B cell (primary cell): ENCODE results near the gene ZNF672. TPM values are rescaled to one million over a fixed set of nuclear protein-coding genes. Genes with fewer than 3 reads are reported as not detected.

ENCODE experiments used
- ATAC-seq: fragments of 200-7000 bp; cut with Tn5 transposase; one replicate; pipeline ENCODE4 v1.10.0; 2021; ENCODE audit warnings: low read depth, mild to moderate bottlenecking, moderate number of reproducible peaks, moderate library complexity
- CTCF ChIA-PET: fragments of 350-600 bp; sonication (Branson Sonifier 250); formaldehyde crosslinking; loops from one replicate; lab custom pipeline; 2021; ENCODE audit warnings: antibody characterized with exemption, inconsistent platforms; lab: Charles Lee
- POLR2A ChIA-PET: fragments of 350-600 bp; sonication (Branson Sonifier 250); formaldehyde crosslinking; loops from one replicate; lab custom pipeline; 2021; ENCODE audit warnings: antibody characterized with exemption; lab: Charles Lee
- DNase-seq: peaks from one replicate; pipeline ENCODE4 v3.0.0; 2013
- H2AFZ ChIP-seq: 2 replicates; pipeline ENCODE4 v1.6.1; 2012; ENCODE audit warnings: mild to moderate bottlenecking, low read depth, low read length; ENCODE audit not compliant: insufficient read depth, poor library complexity, severe bottlenecking
- H3K27ac ChIP-seq, 2 donors: 1 replicate in 1 of 2; 2 replicates in 1 of 2; pipeline ENCODE4 v1.5.1; 2012 to 2013; ENCODE audit warnings: low read length in 2 of 2, mild to moderate bottlenecking in 2 of 2, moderate library complexity in 1 of 2
- H3K27me3 ChIP-seq, 4 experiments: fragments of 200-600 bp in 1 of 4; sonication (generic) in 1 of 4; replicated peaks in 1 of 4; 1 replicate in 2 of 4; 2 replicates in 2 of 4; pipeline versions ENCODE4 v1.6.1 to v1.7.0; 2013 to 2016; ENCODE audit warnings: low read length in 3 of 4, mild to moderate bottlenecking in 2 of 4, mixed read lengths in 1 of 4, moderate library complexity in 1 of 4; ENCODE audit not compliant: insufficient read depth in 4 of 4, control insufficient read depth in 3 of 4; ENCODE audit errors: control extremely low read depth in 1 of 4
- H3K36me3 ChIP-seq, 2 experiments: replicated peaks in 1 of 2; 1 replicate in 1 of 2; 2 replicates in 1 of 2; pipeline versions ENCODE4 v1.6.1 to v1.7.1; 2013; ENCODE audit warnings: low read length in 1 of 2; ENCODE audit not compliant: insufficient read depth in 2 of 2, control insufficient read depth in 1 of 2; ENCODE audit errors: control extremely low read depth in 1 of 2, extremely low read depth in 1 of 2
- H3K4me1 ChIP-seq, 2 donors: fragments of 200-600 bp in 1 of 2; sonication (generic) in 1 of 2; 1 replicate in 1 of 2; 2 replicates in 1 of 2; pipeline versions ENCODE4 v1.5.1 to v1.6.1; 2013 to 2017; ENCODE audit warnings: low read length in 2 of 2; ENCODE audit not compliant: control insufficient read depth in 2 of 2, insufficient read depth in 2 of 2
- H3K4me2 ChIP-seq: replicated peaks from 2 replicates; pipeline ENCODE3; 2012; ENCODE audit warnings: mild to moderate bottlenecking, low read depth, low read length; ENCODE audit not compliant: poor library complexity, severe bottlenecking
- H3K4me3 ChIP-seq, 5 experiments: fragments of 200-600 bp in 1 of 5; sonication (generic) in 1 of 5; 1 replicate in 3 of 5; 2 replicates in 2 of 5; pipeline versions ENCODE4 v1.5.1 to v1.7.0; 2011 to 2016; ENCODE audit warnings: low read length in 4 of 5, mild to moderate bottlenecking in 4 of 5, low read depth in 2 of 5, control low read depth in 1 of 5, moderate library complexity in 1 of 5; ENCODE audit not compliant: insufficient read depth in 1 of 5; ENCODE audit errors: control extremely low read depth in 1 of 5, extremely low read depth in 1 of 5
- H3K79me2 ChIP-seq: fragments of 200-600 bp; sonication (generic); one replicate; pipeline ENCODE4 v1.6.0; 2016; ENCODE audit warnings: low read length; ENCODE audit not compliant: control insufficient read depth, insufficient read depth
- H3K9ac ChIP-seq: fragments of 200-600 bp; sonication (generic); 2 replicates; pipeline ENCODE4 v1.6.1; 2017; ENCODE audit warnings: mild to moderate bottlenecking, low read length, moderate library complexity
- H3K9me3 ChIP-seq, 3 donors: one replicate each; pipeline versions ENCODE4 v1.6.1 to v1.7.1; 2013; ENCODE audit warnings: low read length in 2 of 3; ENCODE audit not compliant: control insufficient read depth in 2 of 3, insufficient read depth in 1 of 3; ENCODE audit errors: control extremely low read depth in 1 of 3
- H4K20me1 ChIP-seq: 2 replicates; pipeline ENCODE4 v1.6.0; 2012; ENCODE audit warnings: mild to moderate bottlenecking, low read length; ENCODE audit not compliant: insufficient read depth, control insufficient read depth, poor library complexity, severe bottlenecking
- H3K27ac Mint-ChIP-seq: one replicate; pipeline ENCODE4 v1.8.0; 2021; ENCODE audit warnings: mixed read lengths
- H3K27me3 Mint-ChIP-seq: one replicate; pipeline ENCODE4 v1.8.0; 2021; ENCODE audit warnings: mixed read lengths
- H3K4me1 Mint-ChIP-seq: one replicate; pipeline ENCODE4 v1.8.0; 2021; ENCODE audit warnings: mixed read lengths
- H3K4me3 Mint-ChIP-seq: one replicate; pipeline ENCODE4 v1.8.0; 2021; ENCODE audit warnings: mixed read lengths
- H3K9me3 Mint-ChIP-seq: one replicate; pipeline ENCODE4 v1.8.0; 2022; ENCODE audit warnings: mixed read lengths; ENCODE audit not compliant: insufficient read depth
- EZH2 ChIP-seq: IDR thresholded peaks from 2 replicates; pipeline ENCODE4 v1.6.1; 2012; ENCODE audit warnings: borderline replicate concordance, low read depth, mild to moderate bottlenecking, moderate library complexity, low read length; ENCODE audit not compliant: insufficient read depth, poor library complexity, severe bottlenecking
- WGBS: methylation state at CpG from one replicate; pipeline ENCODE4 v1.1.5; 2013; ENCODE audit warnings: missing lambda C conversion rate; ENCODE audit not compliant: insufficient coverage; 5-methylcytosine and 5-hydroxymethylcytosine counted together
- intact Hi-C: fragments of 100-400 bp; cut with micrococcal nuclease; formaldehyde crosslinking; loops from one replicate; pipeline ENCODE4 v1.10.0; 2022
- polyA plus RNA-seq: library from polyadenylated mRNA; depleted of rRNA; stranded (reverse); fragments of >200 nt; gene quantifications from 2 replicates; pipeline ENCODE4 v1.2.3, GENCODE V29; 2012
- total RNA-seq, 2 donors: library from RNA; stranded (reverse); fragments of 120-200 nt in 1 of 2; gene quantifications; 1 replicate in 1 of 2; 2 replicates in 1 of 2; pipeline versions ENCODE4 v1.2.3 to v1.2.4, GENCODE V29; 2013 to 2022
- TF ChIP-seq, protein P1 (sequence below): fragments of 200-600 bp; IDR thresholded peaks from one replicate; pipeline ENCODE4 v1.8.0; 2022; ENCODE audit warnings: antibody characterized with exemption, mild to moderate bottlenecking

The ZNF672 gene
- total and polyA plus RNA-seq, 2 donors (not counting 1 experiment from before 2014, with no cell fraction given), result 46.4 to 56.3 TPM

DNA sequence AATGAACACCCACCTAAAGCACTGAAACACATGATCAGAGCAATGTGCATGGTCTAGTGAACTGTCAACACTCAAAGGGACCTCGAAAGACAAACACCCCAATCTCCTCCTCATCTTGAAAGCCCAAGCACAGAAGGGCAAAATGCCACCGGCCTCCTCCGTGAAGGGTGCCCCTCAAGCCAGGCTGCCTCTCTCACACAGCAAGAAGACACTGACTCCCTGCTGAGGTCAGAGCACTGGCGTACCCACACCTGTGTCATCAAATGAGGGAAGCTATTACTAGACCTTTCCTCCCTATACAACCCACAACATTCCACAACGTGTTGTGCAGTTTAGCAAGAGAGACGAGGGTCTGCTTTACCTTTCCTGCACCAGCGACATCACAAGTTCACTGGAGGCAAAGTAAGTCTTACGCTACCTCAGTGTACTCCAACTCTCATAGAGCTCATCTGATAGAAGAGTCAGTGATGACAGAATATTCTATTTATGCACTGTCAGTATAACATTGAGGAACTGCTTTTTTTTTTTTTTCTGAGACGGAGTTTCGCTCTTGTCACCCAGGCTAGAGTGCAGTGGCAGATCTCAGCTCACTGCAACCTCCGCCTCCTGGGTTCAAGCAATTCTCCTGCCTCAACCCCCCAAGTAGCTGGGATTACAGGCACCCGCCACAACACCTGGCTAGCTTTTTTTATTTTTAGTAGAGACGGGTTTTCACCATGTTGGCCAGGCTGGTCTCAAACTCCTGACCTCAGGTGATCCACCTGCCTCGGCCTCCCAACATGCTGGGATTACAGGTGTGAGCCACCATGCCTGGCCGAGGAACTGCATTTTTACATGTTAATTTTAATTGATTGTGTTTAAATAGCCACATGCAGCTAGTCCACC lies 15.6 kb upstream of the ZNF672 start:
- peak overlapping the region; percentile 82 for H3K27ac Mint-ChIP-seq
- H3K9me3 ChIP-seq, result no peaks in the 10 kb centered on the region
- H3K27ac ChIP-seq, result peak overlapping the region; percentile 67 to 73
- H3K27me3 Mint-ChIP-seq, result no peaks in the 10 kb centered on the region
- no peak overlapping the region for H3K9ac ChIP-seq
- ChIA-PET POLR2A (interaction anchor here (0.5 to 1.2 kb wide), 4 partner anchors 9 to 87 kb away, joined by 3 read pairs; no protein-coding TSS in a partner anchor), CTCF (interaction anchor here (0.6 to 1.4 kb wide), 10 partner anchors 15 to 418 kb away, joined by 3 to 5 read pairs (median 3); partner anchors contain the start of gene ZNF692)
- H4K20me1 ChIP-seq, result peaks cover 34% of the 10 kb centered on the region
- H3K79me2 ChIP-seq, result peaks cover 81% of the 10 kb centered on the region
- ATAC-seq (no peak), DNase-seq (peak; percentile 60)
- peak overlapping the region; percentile 70 for H3K4me3 Mint-ChIP-seq
- TF ChIP-seq EZH2, result no peak
- H3K9me3 Mint-ChIP-seq, result no peaks in the 10 kb centered on the region
- no peak overlapping the region for H2AFZ ChIP-seq
- 89% methylated on average over 6 of the region's 15 CpGs for WGBS
- peak overlapping the region; percentile 88 for H3K4me2 ChIP-seq
- peaks cover 81 to 86% of the 10 kb centered on the region in 2 donors for H3K4me1 ChIP-seq
- no peaks in the 10 kb centered on the region for H3K27me3 ChIP-seq
- peaks cover 87% of the 10 kb centered on the region for H3K4me1 Mint-ChIP-seq
- intact Hi-C loops, result no loop called here
- peak overlapping the region in 4 of 5 experiments; percentile 5 to 25 (median 18) for H3K4me3 ChIP-seq
- H3K36me3 ChIP-seq, result peaks cover 0 to 45% of the 10 kb centered on the region in 2 experiments

DNA sequence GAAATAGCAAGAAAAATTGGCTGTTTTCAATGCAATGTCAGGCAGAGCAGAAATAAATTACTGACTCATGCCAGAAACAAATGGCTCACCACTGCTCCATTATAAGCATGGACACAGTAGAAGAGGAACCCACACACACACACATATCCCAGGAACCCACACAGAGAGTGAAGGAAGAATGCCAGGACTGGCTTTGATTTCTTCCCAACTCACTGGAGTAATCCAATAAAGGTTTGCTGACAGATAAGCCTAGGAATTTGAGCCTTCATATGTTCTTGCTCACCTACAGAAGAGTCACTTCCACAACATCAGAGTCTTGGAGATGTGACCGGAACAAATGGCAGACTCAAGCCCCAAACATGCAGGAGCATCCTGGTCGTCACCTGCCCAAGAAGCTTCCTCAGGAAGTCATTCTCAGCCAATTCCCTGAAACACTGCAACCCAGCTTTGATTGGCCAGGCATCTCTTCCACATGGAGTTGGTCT lies 14.5 kb upstream of the ZNF672 start:
- Histone ChIP-seq H3K4me3 (no peak overlapping the region), H3K79me2 (peaks cover 71% of the 10 kb centered on the region), H3K4me2 (peak overlapping the region; percentile 88), H4K20me1 (peaks cover 26% of the 10 kb centered on the region), H3K36me3 (peaks cover 0 to 44% of the 10 kb centered on the region in 2 experiments), H2AFZ (no peak overlapping the region), H3K4me1 (peaks cover 72 to 77% of the 10 kb centered on the region in 2 donors), H3K27ac (no peak overlapping the region), H3K27me3 (no peaks in the 10 kb centered on the region), H3K9me3 (no peaks in the 10 kb centered on the region), H3K9ac (no peak overlapping the region)
- DNase-seq (no peak), ATAC-seq (no peak)
- intact Hi-C loops, result no loop called here
- H3K4me3 Mint-ChIP-seq, result peak overlapping the region; percentile 95
- TF ChIP-seq, protein P1, sequence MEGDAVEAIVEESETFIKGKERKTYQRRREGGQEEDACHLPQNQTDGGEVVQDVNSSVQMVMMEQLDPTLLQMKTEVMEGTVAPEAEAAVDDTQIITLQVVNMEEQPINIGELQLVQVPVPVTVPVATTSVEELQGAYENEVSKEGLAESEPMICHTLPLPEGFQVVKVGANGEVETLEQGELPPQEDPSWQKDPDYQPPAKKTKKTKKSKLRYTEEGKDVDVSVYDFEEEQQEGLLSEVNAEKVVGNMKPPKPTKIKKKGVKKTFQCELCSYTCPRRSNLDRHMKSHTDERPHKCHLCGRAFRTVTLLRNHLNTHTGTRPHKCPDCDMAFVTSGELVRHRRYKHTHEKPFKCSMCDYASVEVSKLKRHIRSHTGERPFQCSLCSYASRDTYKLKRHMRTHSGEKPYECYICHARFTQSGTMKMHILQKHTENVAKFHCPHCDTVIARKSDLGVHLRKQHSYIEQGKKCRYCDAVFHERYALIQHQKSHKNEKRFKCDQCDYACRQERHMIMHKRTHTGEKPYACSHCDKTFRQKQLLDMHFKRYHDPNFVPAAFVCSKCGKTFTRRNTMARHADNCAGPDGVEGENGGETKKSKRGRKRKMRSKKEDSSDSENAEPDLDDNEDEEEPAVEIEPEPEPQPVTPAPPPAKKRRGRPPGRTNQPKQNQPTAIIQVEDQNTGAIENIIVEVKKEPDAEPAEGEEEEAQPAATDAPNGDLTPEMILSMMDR, result no peak
- no peak for TF ChIP-seq EZH2
- H3K27ac Mint-ChIP-seq, result no peak overlapping the region
- ChIA-PET POLR2A (interaction anchor here (1.2 kb wide), 1 partner anchor 19 kb away, joined by 3 read pairs; no protein-coding TSS in a partner anchor), CTCF (interaction anchor here (1.3 to 1.4 kb wide), 2 partner anchors 18 to 35 kb away, joined by 4 to 5 read pairs; partner anchors contain the start of gene ZNF692)
- no peaks in the 10 kb centered on the region for H3K27me3 Mint-ChIP-seq
- H3K9me3 Mint-ChIP-seq, result no peaks in the 10 kb centered on the region
- WGBS, result 90% methylated on average over 2 of the region's 2 CpGs
- peaks cover 78% of the 10 kb centered on the region for H3K4me1 Mint-ChIP-seq
